A549 (cell line): ENCODE results near the gene SVIL.

Source experiments
- EP300 ChIP-seq, 2 experiments: fragments of >200 bp; sonication (Bioruptor Twin); formaldehyde crosslinking; IDR thresholded peaks; 2 replicates in 1 of 2; 3 replicates in 1 of 2; pipeline ENCODE4 v1.6.1; 2016 to 2017
- NFE2L2 ChIP-seq: fragments of 150-350 bp; conservative IDR thresholded peaks from 2 replicates; pipeline ENCODE4 v1.6.1; 2014; ENCODE audit warnings: low read length
- POLR2A ChIP-seq: IDR thresholded peaks from 2 replicates; pipeline ENCODE4 v1.6.1; 2012; ENCODE audit warnings: mild to moderate bottlenecking, low read length
- TF ChIP-seq, protein P1 (sequence below): fragments of >200 bp; sonication (Bioruptor Twin); formaldehyde crosslinking; IDR thresholded peaks from 3 replicates; pipeline ENCODE4 v1.5.1; 2016
- TF ChIP-seq, protein P2 (sequence below): IDR thresholded peaks from 2 replicates; pipeline ENCODE4 v1.6.1; 2012

- no peak for TF ChIP-seq POLR2A
- TF ChIP-seq EP300 (IDR thresholded peaks at IDR 0.05), result no peak
- no peak for TF ChIP-seq NFE2L2
- TF ChIP-seq, protein P1, sequence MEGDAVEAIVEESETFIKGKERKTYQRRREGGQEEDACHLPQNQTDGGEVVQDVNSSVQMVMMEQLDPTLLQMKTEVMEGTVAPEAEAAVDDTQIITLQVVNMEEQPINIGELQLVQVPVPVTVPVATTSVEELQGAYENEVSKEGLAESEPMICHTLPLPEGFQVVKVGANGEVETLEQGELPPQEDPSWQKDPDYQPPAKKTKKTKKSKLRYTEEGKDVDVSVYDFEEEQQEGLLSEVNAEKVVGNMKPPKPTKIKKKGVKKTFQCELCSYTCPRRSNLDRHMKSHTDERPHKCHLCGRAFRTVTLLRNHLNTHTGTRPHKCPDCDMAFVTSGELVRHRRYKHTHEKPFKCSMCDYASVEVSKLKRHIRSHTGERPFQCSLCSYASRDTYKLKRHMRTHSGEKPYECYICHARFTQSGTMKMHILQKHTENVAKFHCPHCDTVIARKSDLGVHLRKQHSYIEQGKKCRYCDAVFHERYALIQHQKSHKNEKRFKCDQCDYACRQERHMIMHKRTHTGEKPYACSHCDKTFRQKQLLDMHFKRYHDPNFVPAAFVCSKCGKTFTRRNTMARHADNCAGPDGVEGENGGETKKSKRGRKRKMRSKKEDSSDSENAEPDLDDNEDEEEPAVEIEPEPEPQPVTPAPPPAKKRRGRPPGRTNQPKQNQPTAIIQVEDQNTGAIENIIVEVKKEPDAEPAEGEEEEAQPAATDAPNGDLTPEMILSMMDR, result no peak
- TF ChIP-seq, protein P2, sequence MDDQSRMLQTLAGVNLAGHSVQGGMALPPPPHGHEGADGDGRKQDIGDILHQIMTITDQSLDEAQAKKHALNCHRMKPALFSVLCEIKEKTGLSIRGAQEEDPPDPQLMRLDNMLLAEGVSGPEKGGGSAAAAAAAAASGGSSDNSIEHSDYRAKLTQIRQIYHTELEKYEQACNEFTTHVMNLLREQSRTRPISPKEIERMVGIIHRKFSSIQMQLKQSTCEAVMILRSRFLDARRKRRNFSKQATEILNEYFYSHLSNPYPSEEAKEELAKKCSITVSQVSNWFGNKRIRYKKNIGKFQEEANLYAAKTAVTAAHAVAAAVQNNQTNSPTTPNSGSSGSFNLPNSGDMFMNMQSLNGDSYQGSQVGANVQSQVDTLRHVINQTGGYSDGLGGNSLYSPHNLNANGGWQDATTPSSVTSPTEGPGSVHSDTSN, result no peak
These were observed 134.7 kb downstream of the SVIL start for GRCh38 chr10:29499993-29500537.
